ENCODE measurements around the gene NOLC1.

GRCh38 chr10:102188298-102188940 lies 36.2 kb downstream of the NOLC1 start:
- TF ChIP-seq EZH2phosphoT487 (IDR thresholded peaks at IDR 0.05; ENCODE audit: insufficient read depth, low read depth) (no peak), EZH2 (IDR thresholded peaks at IDR 0.05; ENCODE audit: insufficient read depth, poor library complexity, severe bottlenecking) (no peak)
